Sigmoid colon (tissue), 7 donors: Measurements from ENCODE around the gene CNPY1. TPM values are rescaled to one million over a fixed set of nuclear protein-coding genes. Genes with fewer than 3 reads are reported as not detected.

Experiments
- DNase-seq: peaks from one replicate; pipeline ENCODE4 v3.0.0-alpha.2; 2019
- H3K27ac ChIP-seq, 4 donors: fragments of 200-600 bp; sonication (generic); one replicate each; pipeline ENCODE4 v1.5.1; 2016 to 2019; ENCODE audit warnings: mild to moderate bottlenecking in 1 of 4
- H3K27me3 ChIP-seq, 3 donors: fragments of 200-600 bp; sonication (generic); one replicate each; pipeline ENCODE4 v1.5.1; 2019; ENCODE audit warnings: mild to moderate bottlenecking in 1 of 3
- H3K36me3 ChIP-seq, 4 donors: fragments of 200-600 bp; sonication (generic); one replicate each; pipeline ENCODE4 v1.5.1; 2016 to 2019
- H3K4me1 ChIP-seq, 4 donors: fragments of 200-600 bp; sonication (generic); one replicate each; pipeline ENCODE4 v1.5.1; 2017 to 2019
- H3K4me3 ChIP-seq, 4 donors: fragments of 200-600 bp; sonication (generic); one replicate each; pipeline ENCODE4 v1.5.1; 2017 to 2019; ENCODE audit warnings: mild to moderate bottlenecking in 2 of 4, moderate library complexity in 1 of 4
- H3K9me3 ChIP-seq, 4 donors: fragments of 200-600 bp in 3 of 4; sonication (generic) in 3 of 4; one replicate each; pipeline versions ENCODE4 v1.5.1 to v1.6.1; 2013 to 2019
- CTCF ChIP-seq, 4 experiments: fragments of 450-650 bp in 3 of 4; fragments of 200-600 bp in 1 of 4; IDR thresholded peaks; one replicate each; pipeline ENCODE4 v1.5.1; 2016 to 2019; ENCODE audit warnings: antibody characterized with exemption in 4 of 4, mild to moderate bottlenecking in 3 of 4, moderate library complexity in 2 of 4
- EP300 ChIP-seq, 4 donors: sonication (generic); formaldehyde crosslinking; IDR thresholded peaks; one replicate each; pipeline ENCODE4 v1.6.1; 2017; ENCODE audit warnings: antibody characterized with exemption in 4 of 4
- POLR2A ChIP-seq, 2 donors: fragments of 450-650 bp; IDR thresholded peaks; one replicate each; pipeline ENCODE4 v1.6.1; 2016; ENCODE audit warnings: antibody characterized with exemption in 2 of 2, mild to moderate bottlenecking in 2 of 2, moderate library complexity in 2 of 2
- POLR2AphosphoS5 ChIP-seq, 4 donors: sonication (generic); formaldehyde crosslinking; IDR thresholded peaks; one replicate each; pipeline ENCODE4 v1.6.1; 2017; ENCODE audit warnings: antibody characterized with exemption in 4 of 4
- WGBS, 2 donors: extraction: QIAGEN DNeasy Blood & Tissue Kit; methylation state at CpG; one replicate each; pipeline ENCODE4 v1.1.7; 2013; 5-methylcytosine and 5-hydroxymethylcytosine counted together
- intact Hi-C: fragments of 100-400 bp; cut with DNase I; formaldehyde crosslinking; loops from one replicate; pipeline ENCODE4 v1.15.1; 2023
- polyA plus RNA-seq, 3 donors: library from polyadenylated mRNA; stranded (reverse); fragments of 200-250 nt; gene quantifications; one replicate each; pipeline ENCODE4 v1.2.3, GENCODE V29; 2013
- total RNA-seq, 4 donors: library from RNA; depleted of rRNA; stranded (reverse); fragments of >200 nt; gene quantifications; one replicate each; pipeline ENCODE4 v1.1.0, GENCODE V29; 2016
- donor health status: healthy with polysubstance abuse.
- donor health status: Bipolar disorder and iron deficiency.
- donor health status: healthy.

Gene CNPY1
- total and polyA plus RNA-seq, 7 donors = not detected

GRCh38 chr7:155482511-155483183 lies 63.7 kb downstream of the CNPY1 start:
- H3K4me1 ChIP-seq = no peaks in the 10 kb centered on the region
- TF ChIP-seq POLR2A (IDR thresholded peaks at IDR 0.05) = no peak
- no peak for TF ChIP-seq CTCF (IDR thresholded peaks at IDR 0.05)
- no peak for TF ChIP-seq EP300 (IDR thresholded peaks at IDR 0.05)
- no peak for TF ChIP-seq POLR2AphosphoS5 (IDR thresholded peaks at IDR 0.05)
- intact Hi-C loops = no loop called here
- no peak overlapping the region for H3K27ac ChIP-seq
- peaks cover 3 to 95% (median 29%) of the 10 kb centered on the region in 3 donors for H3K27me3 ChIP-seq
- WGBS, 2 donors = 69 to 71% methylated on average over 17 of the region's 17 CpGs
- no peaks in the 10 kb centered on the region for H3K9me3 ChIP-seq
- no peaks in the 10 kb centered on the region for H3K36me3 ChIP-seq
- DNase-seq = no peak
- H3K4me3 ChIP-seq = no peak overlapping the region

GRCh38 chr7:155481764-155482163 lies 64.6 kb downstream of the CNPY1 start:
- intact Hi-C loops = no loop called here
- Histone ChIP-seq H3K4me1 (no peaks in the 10 kb centered on the region), H3K27me3 (peaks cover 3 to 95% (median 32%) of the 10 kb centered on the region in 3 donors)

GRCh38 chr7:155477476-155477875 lies 68.9 kb downstream of the CNPY1 start:
- no peak for DNase-seq
- intact Hi-C loops = no loop called here
- Histone ChIP-seq H3K27me3 (peaks cover 15 to 97% (median 46%) of the 10 kb centered on the region in 3 donors), H3K36me3 (no peaks in the 10 kb centered on the region), H3K27ac (no peak overlapping the region), H3K4me1 (no peaks in the 10 kb centered on the region), H3K4me3 (no peak overlapping the region), H3K9me3 (peaks cover 0 to 2% (median 0%) of the 10 kb centered on the region in 4 donors)
- TF ChIP-seq EP300 (IDR thresholded peaks at IDR 0.05) (no peak), CTCF (IDR thresholded peaks at IDR 0.05) (no peak), POLR2AphosphoS5 (IDR thresholded peaks at IDR 0.05) (no peak), POLR2A (IDR thresholded peaks at IDR 0.05) (no peak)
- WGBS, 2 donors = 57 to 73% methylated on average over 4 of the region's 4 CpGs

More at GRCh38 chr7:155481764-155482163, 64.6 kb downstream of the CNPY1 start:
- 80 to 92% methylated on average over 11 of the region's 11 CpGs for WGBS, 2 donors
- DNase-seq = no peak
- Histone ChIP-seq H3K27ac (no peak overlapping the region), H3K4me3 (no peak overlapping the region), H3K36me3 (no peaks in the 10 kb centered on the region), H3K9me3 (no peaks in the 10 kb centered on the region)
- TF ChIP-seq CTCF (IDR thresholded peaks at IDR 0.05) (no peak), POLR2AphosphoS5 (IDR thresholded peaks at IDR 0.05) (no peak), EP300 (IDR thresholded peaks at IDR 0.05) (no peak), POLR2A (IDR thresholded peaks at IDR 0.05) (no peak)

GRCh38 chr7:155471718-155472117 lies 74.6 kb downstream of the CNPY1 start:
- peaks cover 0 to 20% (median 19%) of the 10 kb centered on the region in 4 donors for H3K4me1 ChIP-seq
- H3K27ac ChIP-seq = no peak overlapping the region
- peak; percentile 6 for DNase-seq
- WGBS, 2 donors = 8 to 10% methylated on average over 11 of the region's 11 CpGs
- no peaks in the 10 kb centered on the region for H3K36me3 ChIP-seq
- H3K9me3 ChIP-seq = peaks cover 0 to 2% (median 0%) of the 10 kb centered on the region in 4 donors
- intact Hi-C loops = no loop called here
- peaks cover 67 to 100% (median 96%) of the 10 kb centered on the region in 3 donors for H3K27me3 ChIP-seq
- no peak for TF ChIP-seq POLR2AphosphoS5 (IDR thresholded peaks at IDR 0.05)
- TF ChIP-seq CTCF (IDR thresholded peaks at IDR 0.05) = no peak
- TF ChIP-seq EP300 (IDR thresholded peaks at IDR 0.05) = no peak
- no peak for TF ChIP-seq POLR2A (IDR thresholded peaks at IDR 0.05)
- H3K4me3 ChIP-seq = no peak overlapping the region
